ENCODE data around the gene SRCIN1. TPM values are rescaled to one million over a fixed set of nuclear protein-coding genes. Genes with fewer than 3 reads are reported as not detected.

Gene SRCIN1
- total RNA-seq, 1 experiment from 2014 or later, result 16.7 TPM

DNA sequence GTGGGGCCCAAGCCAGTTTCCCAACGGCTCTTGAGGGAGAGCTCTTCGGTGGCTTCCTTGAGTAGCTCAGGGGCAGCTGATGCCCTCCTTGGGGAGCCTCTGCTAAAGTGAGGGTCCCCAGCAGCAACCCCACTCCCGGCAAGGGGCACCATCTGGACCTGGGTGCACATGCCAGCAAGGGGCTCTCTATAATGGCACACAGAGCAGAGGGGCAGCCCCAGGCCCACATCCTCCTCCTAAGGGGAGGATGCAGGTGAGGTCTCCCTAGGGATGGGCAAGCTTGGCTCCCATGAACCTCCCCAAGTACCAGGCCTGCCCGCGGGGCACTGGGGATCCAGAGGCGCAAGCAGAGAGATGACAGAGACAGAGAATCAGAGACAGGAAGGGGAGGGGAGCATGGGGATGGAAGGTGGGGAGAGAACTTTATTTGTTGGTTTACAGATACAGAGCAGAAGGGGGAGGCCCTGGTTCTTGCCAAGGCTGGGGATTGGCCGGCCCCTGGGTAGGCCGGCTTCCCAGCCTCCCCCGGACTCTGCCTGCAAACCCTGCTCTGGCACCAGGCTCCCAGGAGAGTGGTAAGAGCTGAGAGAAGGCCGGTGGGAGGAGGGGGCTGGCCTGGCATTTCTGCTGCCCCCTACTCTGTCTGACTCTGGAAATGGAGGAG is 61.4 kb downstream of the SRCIN1 start:
- no peaks in the 10 kb centered on the region for H3K9me3 ChIP-seq (ENCODE audit: insufficient read depth, low read depth)
- no peaks in the 10 kb centered on the region for H4K20me1 ChIP-seq (ENCODE audit: insufficient read depth)
- H3F3A ChIP-seq (ENCODE audit: insufficient read depth, low read depth), result no peaks in the 10 kb centered on the region
- ChIA-PET POLR2A (ENCODE audit: unreplicated experiment) (interaction anchor here (0.6 kb wide), 1 partner anchor 608 kb away, joined by 5 read pairs; no protein-coding TSS in a partner anchor), CTCF (no interaction called here)
- H3K27me3 ChIP-seq (ENCODE audit: insufficient read depth, low read depth), result no peaks in the 10 kb centered on the region
- H3K27ac ChIP-seq, result no peak overlapping the region
- H3K4me1 ChIP-seq (replicated peaks; ENCODE audit: insufficient read depth), result no peaks in the 10 kb centered on the region
- H3K9me2 ChIP-seq (ENCODE audit: insufficient read depth), result no peaks in the 10 kb centered on the region
- no peak overlapping the region for H2AFZ ChIP-seq
- no peak for DNase-seq
- no peak overlapping the region for H3K4me3 ChIP-seq
- no peaks in the 10 kb centered on the region for H3K36me3 ChIP-seq (ENCODE audit: low read depth)
- intact Hi-C loops (cut with micrococcal nuclease; ENCODE audit: unreplicated experiment), result no loop called here
- TF ChIP-seq EZH2 (IDR thresholded peaks at IDR 0.05; ENCODE audit: low read depth), result no peak
- TF ChIP-seq, protein P1, sequence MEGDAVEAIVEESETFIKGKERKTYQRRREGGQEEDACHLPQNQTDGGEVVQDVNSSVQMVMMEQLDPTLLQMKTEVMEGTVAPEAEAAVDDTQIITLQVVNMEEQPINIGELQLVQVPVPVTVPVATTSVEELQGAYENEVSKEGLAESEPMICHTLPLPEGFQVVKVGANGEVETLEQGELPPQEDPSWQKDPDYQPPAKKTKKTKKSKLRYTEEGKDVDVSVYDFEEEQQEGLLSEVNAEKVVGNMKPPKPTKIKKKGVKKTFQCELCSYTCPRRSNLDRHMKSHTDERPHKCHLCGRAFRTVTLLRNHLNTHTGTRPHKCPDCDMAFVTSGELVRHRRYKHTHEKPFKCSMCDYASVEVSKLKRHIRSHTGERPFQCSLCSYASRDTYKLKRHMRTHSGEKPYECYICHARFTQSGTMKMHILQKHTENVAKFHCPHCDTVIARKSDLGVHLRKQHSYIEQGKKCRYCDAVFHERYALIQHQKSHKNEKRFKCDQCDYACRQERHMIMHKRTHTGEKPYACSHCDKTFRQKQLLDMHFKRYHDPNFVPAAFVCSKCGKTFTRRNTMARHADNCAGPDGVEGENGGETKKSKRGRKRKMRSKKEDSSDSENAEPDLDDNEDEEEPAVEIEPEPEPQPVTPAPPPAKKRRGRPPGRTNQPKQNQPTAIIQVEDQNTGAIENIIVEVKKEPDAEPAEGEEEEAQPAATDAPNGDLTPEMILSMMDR (conservative IDR thresholded peaks at IDR 0.05), result no peak
- no peak overlapping the region for H3K4me2 ChIP-seq
- no TSS peak for BruUV-seq (replicated peaks)
- H3K79me2 ChIP-seq (ENCODE audit: low read depth), result no peaks in the 10 kb centered on the region

DNA sequence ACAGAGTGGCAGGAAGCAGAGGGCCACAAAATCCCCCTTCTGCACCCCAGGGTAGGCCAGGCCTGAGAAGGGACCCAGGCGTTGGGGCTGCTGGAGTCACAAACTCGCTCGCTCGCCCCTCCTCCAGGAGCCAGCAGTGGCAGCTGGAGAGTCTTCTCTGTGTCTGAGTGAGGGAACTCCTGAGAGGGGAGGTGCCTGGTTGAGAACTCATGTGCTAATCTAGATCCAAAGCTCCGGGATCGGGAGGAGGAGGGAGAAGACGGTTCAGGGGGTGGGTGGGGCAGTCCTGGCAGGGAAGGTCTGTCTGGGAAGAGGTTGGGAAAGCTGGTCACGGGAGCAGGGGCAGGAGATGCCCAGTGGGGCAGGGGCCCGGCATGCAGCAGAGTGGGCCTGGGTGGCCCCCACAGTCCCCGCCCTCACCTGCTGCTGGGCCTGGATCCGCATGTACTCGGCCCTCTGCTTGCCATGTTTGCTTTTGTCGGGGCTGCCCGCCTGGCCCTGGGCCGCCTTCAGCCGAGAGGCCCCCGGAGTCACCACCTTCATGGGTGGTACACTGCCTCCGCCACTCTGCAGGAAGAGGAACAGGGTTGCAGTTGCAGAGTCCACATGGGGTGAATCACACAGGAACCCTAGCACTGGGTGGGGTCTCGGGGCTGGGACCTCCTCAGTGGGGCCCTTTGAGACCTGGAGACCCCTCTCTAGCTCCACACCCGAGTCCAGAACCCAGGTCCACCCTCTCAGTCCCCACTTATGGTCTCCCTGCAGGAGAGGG is 62.2 kb downstream of the SRCIN1 start:
- Histone ChIP-seq H3F3A (ENCODE audit: insufficient read depth, low read depth) (no peaks in the 10 kb centered on the region), H3K4me3 (no peak overlapping the region), H3K27ac (no peak overlapping the region), H3K4me1 (replicated peaks; ENCODE audit: insufficient read depth) (no peaks in the 10 kb centered on the region), H4K20me1 (ENCODE audit: insufficient read depth) (no peaks in the 10 kb centered on the region), H3K4me2 (no peak overlapping the region), H2AFZ (no peak overlapping the region), H3K36me3 (ENCODE audit: low read depth) (no peaks in the 10 kb centered on the region), H3K9me2 (ENCODE audit: insufficient read depth) (no peaks in the 10 kb centered on the region), H3K79me2 (ENCODE audit: low read depth) (no peaks in the 10 kb centered on the region), H3K27me3 (ENCODE audit: insufficient read depth, low read depth) (no peaks in the 10 kb centered on the region), H3K9me3 (ENCODE audit: insufficient read depth, low read depth) (no peaks in the 10 kb centered on the region)
- DNase-seq, result no peak
- BruUV-seq (replicated peaks), result no TSS peak
- intact Hi-C loops (cut with micrococcal nuclease; ENCODE audit: unreplicated experiment), result no loop called here
- TF ChIP-seq, protein P1 (conservative IDR thresholded peaks at IDR 0.05), result no peak
- TF ChIP-seq EZH2 (IDR thresholded peaks at IDR 0.05; ENCODE audit: low read depth), result no peak
- CTCF ChIA-PET, result no interaction called here
- POLR2A ChIA-PET (ENCODE audit: unreplicated experiment), result interaction anchor here (0.6 to 0.7 kb wide), 2 partner anchors 10 to 609 kb away, joined by 5 to 6 read pairs; no protein-coding TSS in a partner anchor

DNA sequence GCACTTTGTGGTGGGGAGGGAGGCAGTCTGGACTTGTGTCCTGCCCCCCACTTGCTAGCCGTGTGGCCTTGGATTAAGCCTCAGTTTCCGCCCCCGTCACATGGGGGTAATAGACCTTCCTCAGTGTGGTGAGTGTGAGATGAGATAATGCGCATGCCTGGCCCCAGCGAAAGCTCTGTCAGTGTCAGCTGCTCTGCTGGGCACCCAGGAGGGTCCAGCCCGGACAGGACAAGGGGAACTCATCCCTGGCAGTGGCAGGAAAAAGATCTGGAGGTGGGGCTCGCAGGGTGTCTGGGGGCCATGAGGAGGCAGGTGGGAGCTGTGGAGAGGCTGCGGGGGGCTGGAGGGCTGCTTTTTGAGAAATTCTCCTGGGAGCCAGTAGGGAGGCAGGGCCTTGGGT is 63.5 kb downstream of the SRCIN1 start:
- Histone ChIP-seq H3K9me2 (ENCODE audit: insufficient read depth) (no peaks in the 10 kb centered on the region), H3K9me3 (ENCODE audit: insufficient read depth, low read depth) (no peaks in the 10 kb centered on the region), H3K36me3 (ENCODE audit: low read depth) (no peaks in the 10 kb centered on the region), H3F3A (ENCODE audit: insufficient read depth, low read depth) (no peaks in the 10 kb centered on the region), H2AFZ (no peak overlapping the region), H3K27me3 (ENCODE audit: insufficient read depth, low read depth) (no peaks in the 10 kb centered on the region), H3K4me1 (replicated peaks; ENCODE audit: insufficient read depth) (no peaks in the 10 kb centered on the region), H3K27ac (no peak overlapping the region), H3K4me3 (no peak overlapping the region), H3K4me2 (no peak overlapping the region), H3K79me2 (ENCODE audit: low read depth) (no peaks in the 10 kb centered on the region), H4K20me1 (ENCODE audit: insufficient read depth) (no peaks in the 10 kb centered on the region)
- TF ChIP-seq, protein P1 (conservative IDR thresholded peaks at IDR 0.05), result no peak
- no peak for TF ChIP-seq EZH2 (IDR thresholded peaks at IDR 0.05; ENCODE audit: low read depth)
- ChIA-PET POLR2A (ENCODE audit: unreplicated experiment) (no interaction called here), CTCF (no interaction called here)
- DNase-seq, result no peak
- no TSS peak for BruUV-seq (replicated peaks)
- intact Hi-C loops (cut with micrococcal nuclease; ENCODE audit: unreplicated experiment), result no loop called here

Data from PC-9 (cell line).